GM10266 (cell line): ENCODE results near the gene HRH1.
"Not testable (repeated sequence)": the region's sequence is repeated elsewhere in the genome, so short reads cannot be mapped to it uniquely, and the experiment has no call there.

Source experiments
- DNase-seq: peaks from one replicate; pipeline ENCODE4 v3.0.0; 2012; ENCODE audit errors: extremely low spot score
- CTCF ChIP-seq: IDR thresholded peaks from 2 replicates; pipeline ENCODE4 v1.5.1; 2012; ENCODE audit warnings: mild to moderate bottlenecking, low read depth; ENCODE audit not compliant: control insufficient read depth, insufficient read depth; ENCODE audit errors: missing control alignments

The HRH1 gene

GRCh38 chr3:11178421-11178820 lies 24.1 kb downstream of the HRH1 start:
- no peak for TF ChIP-seq CTCF
- DNase-seq: no peak

GRCh38 chr3:11184328-11184969 lies 30.2 kb downstream of the HRH1 start:
- not testable (repeated sequence) for DNase-seq

- no peak for DNase-seq
- TF ChIP-seq CTCF: no peak
Measured at GRCh38 chr3:11185144-11185543, 30.9 kb downstream of the HRH1 start.

GRCh38 chr3:11185564-11186317 lies 31.4 kb downstream of the HRH1 start:
- no peak for TF ChIP-seq CTCF
- no peak for DNase-seq

- no peak for DNase-seq
- no peak for TF ChIP-seq CTCF
Measured at GRCh38 chr3:11186318-11186692, 32.0 kb downstream of the HRH1 start.

GRCh38 chr3:11186771-11187191 lies 32.5 kb downstream of the HRH1 start:
- TF ChIP-seq CTCF: no peak
- no peak for DNase-seq

- TF ChIP-seq CTCF: no peak
- no peak for DNase-seq
Measured at GRCh38 chr3:11187681-11188080, 33.4 kb downstream of the HRH1 start.

- no peak for TF ChIP-seq CTCF
- DNase-seq: no peak
Measured at GRCh38 chr3:11188231-11188630, 33.9 kb downstream of the HRH1 start.
